DMS153 treated with DMSO at 0.1 percent for 48 hours (cell line): ENCODE results near the gene SUGP2.

Experiments
- DNase-seq: peaks from one replicate; lab custom pipeline; 2025; ENCODE audit not compliant: unreplicated experiment; lab: John Stamatoyannopoulos, UW

The SUGP2 gene

GRCh38 chr19:19033426-19034203 lies at the start of gene SUGP2, which contains the start of gene ARMC6:
Gene SUGP2, minus strand, starts transcription at chr19:19033517. Its CDS starts 2,446 bp downstream, at chr19:19031071.
Gene ARMC6, plus strand, starts transcription at chr19:19033603. Its CDS starts 607 bp downstream, at chr19:19034210.
- DNase-seq = peak; percentile 86

GRCh38 chr19:19081642-19082151 lies 48.4 kb upstream of the SUGP2 start:
- DNase-seq = no peak

GRCh38 chr19:19079571-19079970 lies 46.3 kb upstream of the SUGP2 start:
- no peak for DNase-seq

- DNase-seq = no peak
These were observed 45.5 kb upstream of the SUGP2 start for GRCh38 chr19:19078801-19079200.

GRCh38 chr19:19077103-19077502 lies 43.8 kb upstream of the SUGP2 start:
- no peak for DNase-seq

- DNase-seq = no peak
These were observed 43.2 kb upstream of the SUGP2 start for GRCh38 chr19:19076476-19076875.

- no peak for DNase-seq
These were observed 41.8 kb upstream of the SUGP2 start for GRCh38 chr19:19075126-19075525.

GRCh38 chr19:19074196-19074882 lies 41.0 kb upstream of the SUGP2 start:
- DNase-seq = no peak

- no peak for DNase-seq
These were observed 38.6 kb upstream of the SUGP2 start for GRCh38 chr19:19071897-19072296.

- DNase-seq = no peak
These were observed 35.6 kb upstream of the SUGP2 start for GRCh38 chr19:19068659-19069654.

GRCh38 chr19:19067276-19068072 lies 34.2 kb upstream of the SUGP2 start:
- DNase-seq = no peak

- DNase-seq = no peak
These were observed 31.8 kb upstream of the SUGP2 start for GRCh38 chr19:19064811-19065745.

GRCh38 chr19:19064098-19064722 lies 30.9 kb upstream of the SUGP2 start:
- no peak for DNase-seq

GRCh38 chr19:19063183-19064097 lies 30.1 kb upstream of the SUGP2 start, which contains the start of gene SLC25A42:
Gene SLC25A42, plus strand, starts transcription at chr19:19063994. Its CDS starts 32,131 bp downstream, at chr19:19096125.
- peak; percentile 98 for DNase-seq

GRCh38 chr19:19062454-19063182 lies 29.3 kb upstream of the SUGP2 start:
- DNase-seq = peak; percentile 10

GRCh38 chr19:19061506-19061905 lies 28.2 kb upstream of the SUGP2 start:
- DNase-seq = peak; percentile 58
